WERI-Rb-1 (cell line): Measurements from ENCODE around the gene SP2.
A peak's percentile ranks its signal among the peaks of the same experiment; 100 is the strongest.

ENCODE experiments used
- DNase-seq: peaks from one replicate; pipeline ENCODE4 v3.0.0-alpha.2; 2020
- H3K27ac ChIP-seq: fragments of 250-450 bp; sonication (Bioruptor Pico); 2 replicates; pipeline ENCODE4 v1.5.1; 2020; ENCODE audit warnings: mild to moderate bottlenecking, moderate library complexity
- H3K27me3 ChIP-seq: fragments of 250-450 bp; sonication (Bioruptor Pico); 2 replicates; pipeline ENCODE4 v1.5.1; 2021; ENCODE audit warnings: mild to moderate bottlenecking, low read depth, moderate library complexity; ENCODE audit not compliant: insufficient read depth, severe bottlenecking
- H3K36me3 ChIP-seq: fragments of 250-450 bp; sonication (Bioruptor Pico); 2 replicates; pipeline ENCODE4 v1.5.1; 2020; ENCODE audit warnings: mild to moderate bottlenecking, moderate library complexity
- H3K4me3 ChIP-seq: 2 replicates; pipeline ENCODE4 v1.5.1; 2011; ENCODE audit warnings: low read depth, mild to moderate bottlenecking, control low read depth, low read length
- H3K9me3 ChIP-seq: fragments of 250-450 bp; sonication (Bioruptor Pico); 2 replicates; pipeline ENCODE4 v1.5.1; 2021; ENCODE audit warnings: mild to moderate bottlenecking, moderate library complexity; ENCODE audit not compliant: severe bottlenecking
- TF ChIP-seq, protein P1 (sequence below): IDR thresholded peaks from 2 replicates; pipeline ENCODE4 v1.5.1; 2011; ENCODE audit warnings: low read depth, mild to moderate bottlenecking, control low read depth, inconsistent platforms, low read length

Gene SP2

DNA sequence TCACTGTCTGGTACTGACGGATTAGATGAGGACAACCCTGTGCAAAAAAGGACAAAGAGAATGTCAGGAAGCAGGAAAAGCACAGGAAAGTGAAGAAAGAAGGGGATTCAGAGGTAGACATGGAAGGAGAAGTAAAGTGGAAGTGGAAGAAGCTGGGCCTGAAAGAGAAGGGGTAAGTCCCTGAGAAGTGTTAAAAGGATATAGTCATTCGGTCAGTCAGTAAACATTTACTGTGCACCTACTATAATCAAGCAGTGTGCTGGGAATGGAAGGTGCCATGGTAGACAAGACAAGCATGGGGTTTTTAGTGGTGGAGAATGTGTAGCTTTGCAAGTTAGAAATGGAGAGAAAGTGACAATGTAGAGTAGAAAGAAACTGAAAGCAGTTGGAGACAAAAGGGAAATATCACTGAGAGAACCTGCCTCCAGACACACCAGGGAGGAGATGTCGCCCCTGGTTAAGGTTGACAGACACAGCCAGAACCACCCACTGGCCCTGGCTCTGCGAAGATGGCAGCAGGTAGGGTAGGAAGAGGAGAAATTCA is 4.4 kb upstream of the SP2 start:
- no peak overlapping the region for H3K4me3 ChIP-seq
- no peak for DNase-seq
- no peaks in the 10 kb centered on the region for H3K27me3 ChIP-seq
- H3K36me3 ChIP-seq: peaks cover 6% of the 10 kb centered on the region
- TF ChIP-seq, protein P1, sequence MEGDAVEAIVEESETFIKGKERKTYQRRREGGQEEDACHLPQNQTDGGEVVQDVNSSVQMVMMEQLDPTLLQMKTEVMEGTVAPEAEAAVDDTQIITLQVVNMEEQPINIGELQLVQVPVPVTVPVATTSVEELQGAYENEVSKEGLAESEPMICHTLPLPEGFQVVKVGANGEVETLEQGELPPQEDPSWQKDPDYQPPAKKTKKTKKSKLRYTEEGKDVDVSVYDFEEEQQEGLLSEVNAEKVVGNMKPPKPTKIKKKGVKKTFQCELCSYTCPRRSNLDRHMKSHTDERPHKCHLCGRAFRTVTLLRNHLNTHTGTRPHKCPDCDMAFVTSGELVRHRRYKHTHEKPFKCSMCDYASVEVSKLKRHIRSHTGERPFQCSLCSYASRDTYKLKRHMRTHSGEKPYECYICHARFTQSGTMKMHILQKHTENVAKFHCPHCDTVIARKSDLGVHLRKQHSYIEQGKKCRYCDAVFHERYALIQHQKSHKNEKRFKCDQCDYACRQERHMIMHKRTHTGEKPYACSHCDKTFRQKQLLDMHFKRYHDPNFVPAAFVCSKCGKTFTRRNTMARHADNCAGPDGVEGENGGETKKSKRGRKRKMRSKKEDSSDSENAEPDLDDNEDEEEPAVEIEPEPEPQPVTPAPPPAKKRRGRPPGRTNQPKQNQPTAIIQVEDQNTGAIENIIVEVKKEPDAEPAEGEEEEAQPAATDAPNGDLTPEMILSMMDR: no peak
- no peak overlapping the region for H3K27ac ChIP-seq
- no peaks in the 10 kb centered on the region for H3K9me3 ChIP-seq

DNA sequence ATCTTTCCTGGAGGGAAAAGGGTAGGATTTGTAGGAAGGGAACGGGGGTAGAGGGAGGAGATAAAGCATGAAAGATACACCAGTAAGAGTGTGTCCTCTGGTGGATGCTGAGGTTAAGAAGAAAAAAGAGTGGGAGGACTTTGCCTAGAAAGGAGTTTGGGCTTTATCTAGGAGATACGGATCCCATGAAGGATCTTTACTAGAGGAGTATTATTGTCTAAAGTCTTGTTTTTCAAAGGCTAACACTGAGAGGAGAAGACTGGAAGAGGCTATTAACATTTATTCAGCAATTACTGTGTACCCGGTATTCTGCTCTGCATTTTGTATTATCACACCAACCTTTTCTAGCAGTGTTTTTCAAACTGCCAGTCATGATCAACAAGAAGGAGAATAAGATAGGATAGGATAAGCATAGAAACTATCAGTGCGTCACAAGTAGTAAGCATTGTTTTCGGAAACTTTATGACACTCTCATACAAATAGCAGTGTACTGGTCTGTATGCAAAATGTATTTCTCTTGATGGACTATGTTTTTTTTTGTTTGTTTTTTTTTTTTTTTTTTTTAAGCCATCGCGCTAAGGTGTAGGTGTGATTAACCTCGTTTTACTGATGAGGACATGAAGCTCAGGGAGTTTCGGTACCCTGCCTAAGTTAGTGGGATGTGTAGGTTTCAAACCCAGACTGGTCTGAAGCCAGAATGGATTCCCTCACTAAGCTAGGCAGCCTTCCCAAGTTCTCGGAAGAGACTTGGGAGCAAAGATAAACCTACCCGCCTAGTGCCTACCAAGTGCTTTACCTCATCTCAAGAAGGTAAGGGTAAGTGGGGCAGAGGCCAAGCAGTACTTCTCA is 1.3 kb upstream of the SP2 start:
- no peak for DNase-seq
- no peaks in the 10 kb centered on the region for H3K27me3 ChIP-seq
- H3K4me3 ChIP-seq: peak overlapping the region; percentile 85
- TF ChIP-seq, protein P1: no peak
- peaks cover 8% of the 10 kb centered on the region for H3K36me3 ChIP-seq
- peak overlapping the region; percentile 86 for H3K27ac ChIP-seq
- H3K9me3 ChIP-seq: no peaks in the 10 kb centered on the region

DNA sequence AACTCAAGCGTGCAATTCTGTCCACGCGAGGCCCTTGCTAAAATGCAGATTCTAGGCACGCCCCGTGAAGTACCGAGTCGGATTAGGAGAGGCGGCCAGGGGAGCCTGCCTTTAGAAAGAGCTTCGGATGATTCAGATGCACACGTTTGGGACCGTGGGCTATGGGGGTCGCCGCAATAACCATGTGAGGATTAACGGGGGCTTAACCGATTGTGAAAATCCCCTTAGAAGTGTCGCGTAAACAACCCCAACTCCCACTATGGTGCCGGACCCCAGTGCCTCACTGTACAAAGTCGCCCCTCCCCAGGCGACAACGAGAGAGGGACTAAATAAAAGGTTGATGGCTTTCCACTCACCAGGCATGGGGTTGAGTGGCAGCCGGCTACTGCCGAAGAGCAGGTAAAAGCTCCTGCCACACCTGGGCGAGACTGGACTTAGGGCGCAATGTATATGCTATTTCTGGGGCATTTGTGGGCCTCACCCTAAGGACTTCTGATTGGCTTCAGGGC is 635 bp upstream of the SP2 start:
- peak; percentile 58 for DNase-seq
- H3K27ac ChIP-seq: peak overlapping the region; percentile 86
- peak overlapping the region; percentile 85 for H3K4me3 ChIP-seq
- no peaks in the 10 kb centered on the region for H3K9me3 ChIP-seq
- H3K27me3 ChIP-seq: no peaks in the 10 kb centered on the region
- TF ChIP-seq, protein P1: no peak
- H3K36me3 ChIP-seq: peaks cover 14% of the 10 kb centered on the region

DNA sequence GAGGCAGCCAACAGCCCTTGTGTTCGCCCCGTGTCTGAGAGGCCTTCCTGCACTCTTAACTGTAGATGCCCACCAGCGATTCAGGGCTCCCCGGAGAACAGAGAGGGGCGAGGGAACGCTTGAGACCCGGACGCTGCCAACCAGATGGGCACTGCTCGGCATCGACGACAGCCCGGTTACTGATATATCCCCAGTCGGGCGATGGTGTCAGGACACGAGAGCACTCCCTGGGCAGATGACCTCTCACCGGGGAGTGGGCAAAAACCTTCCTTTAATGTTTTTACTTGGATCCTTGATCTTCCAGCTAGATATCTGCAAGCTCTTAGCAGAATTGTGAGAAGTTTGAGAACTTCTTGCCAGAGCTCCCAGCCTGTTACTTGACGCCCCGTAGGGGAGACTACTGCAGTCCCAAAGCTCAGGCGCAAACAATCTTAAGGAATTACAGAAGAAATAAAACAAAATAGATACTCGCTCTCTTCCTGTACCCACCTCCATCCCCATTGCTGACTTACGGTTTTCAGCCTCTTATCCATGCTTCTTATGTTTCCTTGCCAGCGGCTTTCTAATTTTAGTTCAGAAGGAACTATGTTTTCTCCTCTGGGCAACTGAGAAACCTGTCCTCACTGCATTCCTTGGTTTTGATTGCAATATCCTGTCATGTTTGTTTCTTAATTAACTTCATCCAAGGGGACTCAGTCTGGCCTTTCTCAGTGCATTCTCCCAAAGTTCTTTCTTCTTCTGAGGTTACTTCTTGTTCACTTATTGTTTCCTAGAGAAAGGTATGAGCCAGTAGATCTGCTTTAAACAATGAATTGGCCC is 845 bp downstream of the SP2 start:
- no peaks in the 10 kb centered on the region for H3K9me3 ChIP-seq
- peak overlapping the region; percentile 99 for H3K4me3 ChIP-seq
- no peaks in the 10 kb centered on the region for H3K27me3 ChIP-seq
- TF ChIP-seq, protein P1: no peak
- H3K27ac ChIP-seq: peak overlapping the region; percentile 100
- DNase-seq: no peak
- peaks cover 15% of the 10 kb centered on the region for H3K36me3 ChIP-seq

DNA sequence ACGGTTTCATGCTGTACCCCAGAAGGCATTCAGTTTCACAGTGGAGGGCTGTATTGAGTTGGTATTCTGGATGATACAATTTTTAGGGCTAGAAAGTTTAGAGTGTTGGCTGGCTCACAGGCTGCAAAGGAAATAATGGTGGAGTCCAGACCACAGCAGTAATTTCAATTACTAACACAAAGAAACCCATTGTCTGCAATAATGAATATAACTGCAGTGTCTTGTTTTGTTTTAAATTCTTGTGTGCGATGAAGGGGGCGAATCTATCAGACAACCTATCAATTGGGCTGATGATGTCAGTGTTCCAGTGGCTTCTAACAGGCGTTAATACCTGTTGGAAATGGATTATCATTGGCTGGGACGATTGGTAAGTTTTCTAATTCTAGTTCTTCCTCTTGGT is 1.5 kb downstream of the SP2 start:
- TF ChIP-seq, protein P1: no peak
- DNase-seq: no peak
- H3K4me3 ChIP-seq: no peak overlapping the region
- H3K36me3 ChIP-seq: peaks cover 15% of the 10 kb centered on the region
- H3K27ac ChIP-seq: no peak overlapping the region
- H3K27me3 ChIP-seq: no peaks in the 10 kb centered on the region
- H3K9me3 ChIP-seq: no peaks in the 10 kb centered on the region
